Esophagus squamous epithelium (tissue), 5 donors: Measurements from ENCODE around the gene SMC5. TPM values are rescaled to one million over a fixed set of nuclear protein-coding genes. Genes with fewer than 3 reads are reported as not detected.

Experiments
- DNase-seq: peaks from one replicate; lab custom pipeline; 2025; lab: John Stamatoyannopoulos, UW
- H3K27ac ChIP-seq, 4 donors: fragments of 200-600 bp; sonication (generic); one replicate each; pipeline ENCODE4 v1.5.1; 2016 to 2019; ENCODE audit warnings: mild to moderate bottlenecking in 1 of 4
- H3K27me3 ChIP-seq, 4 donors: fragments of 200-600 bp; sonication (generic); 1 replicate in 3 of 4; 2 replicates in 1 of 4; pipeline versions ENCODE4 v1.5.1 to v1.6.0; 2017 to 2021; ENCODE audit warnings: antibody characterized with exemption in 1 of 4
- H3K36me3 ChIP-seq, 3 donors: fragments of 200-600 bp; sonication (generic); one replicate each; pipeline ENCODE4 v1.5.1; 2016 to 2019
- H3K4me1 ChIP-seq, 3 donors: fragments of 200-600 bp; sonication (generic); one replicate each; pipeline ENCODE4 v1.5.1; 2017 to 2019
- H3K4me3 ChIP-seq, 4 donors: fragments of 200-600 bp; sonication (generic); 1 replicate in 3 of 4; 2 replicates in 1 of 4; pipeline ENCODE4 v1.5.1; 2016 to 2019; ENCODE audit warnings: mild to moderate bottlenecking in 2 of 4, moderate library complexity in 1 of 4
- H3K9me3 ChIP-seq, 3 donors: fragments of 200-600 bp; sonication (generic); one replicate each; pipeline ENCODE4 v1.5.1; 2016 to 2019
- POLR2A ChIP-seq, 4 donors: fragments of 450-650 bp; IDR thresholded peaks; one replicate each; pipeline ENCODE4 v1.6.1; 2017; ENCODE audit warnings: antibody characterized with exemption in 4 of 4, mild to moderate bottlenecking in 4 of 4, moderate library complexity in 3 of 4
- WGBS, 2 donors: methylation state at CpG; one replicate each; pipeline ENCODE4 v1.1.5; 2018; 5-methylcytosine and 5-hydroxymethylcytosine counted together
- intact Hi-C: fragments of 100-400 bp; cut with DNase I; formaldehyde crosslinking; loops from one replicate; pipeline ENCODE4 v1.15.0; 2022
- total RNA-seq, 4 donors: library from RNA; depleted of rRNA; stranded (reverse); fragments of >200 nt; gene quantifications; one replicate each; pipeline ENCODE4 v1.1.0, GENCODE V29; 2016
- TF ChIP-seq, protein P1 (sequence below), 6 experiments: fragments of 450-650 bp in 4 of 6; fragments of 200-600 bp in 2 of 6; sonication (generic) in 2 of 6; IDR thresholded peaks; one replicate each; pipeline ENCODE4 v1.5.1; 2016 to 2019; ENCODE audit warnings: antibody characterized with exemption in 6 of 6, mild to moderate bottlenecking in 4 of 6, moderate library complexity in 4 of 6
- donor health status: DM: yes; HTN: yes; CAD: no.

SMC5 gene
- total RNA-seq, 4 donors from 2014 or later: 16.5 to 36.0 (median 23.9) TPM

DNA sequence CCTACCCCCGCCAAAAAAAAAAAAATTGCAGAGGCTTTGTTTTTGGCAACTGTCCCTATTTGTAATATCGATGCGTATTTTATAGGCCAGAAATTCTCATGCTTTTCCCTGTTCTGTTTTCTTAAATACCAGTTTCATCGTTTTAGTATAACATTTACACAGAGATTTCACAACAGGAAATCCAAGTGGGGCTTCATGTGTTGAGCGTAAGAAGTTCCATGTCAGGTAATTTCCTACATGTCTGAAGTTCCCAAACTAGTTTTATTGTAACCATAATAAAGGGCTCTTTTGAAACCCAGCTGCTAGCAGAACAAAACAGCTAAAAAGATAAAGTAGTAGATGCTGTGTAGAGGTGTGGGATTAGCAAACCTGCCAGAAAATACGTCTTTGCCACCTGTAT, 4.2 kb downstream of the SMC5 start:
- H3K27me3 ChIP-seq: no peaks in the 10 kb centered on the region
- H3K27ac ChIP-seq: peak overlapping the region in 2 of 4 donors; percentile 45 to 62
- TF ChIP-seq, protein P1, sequence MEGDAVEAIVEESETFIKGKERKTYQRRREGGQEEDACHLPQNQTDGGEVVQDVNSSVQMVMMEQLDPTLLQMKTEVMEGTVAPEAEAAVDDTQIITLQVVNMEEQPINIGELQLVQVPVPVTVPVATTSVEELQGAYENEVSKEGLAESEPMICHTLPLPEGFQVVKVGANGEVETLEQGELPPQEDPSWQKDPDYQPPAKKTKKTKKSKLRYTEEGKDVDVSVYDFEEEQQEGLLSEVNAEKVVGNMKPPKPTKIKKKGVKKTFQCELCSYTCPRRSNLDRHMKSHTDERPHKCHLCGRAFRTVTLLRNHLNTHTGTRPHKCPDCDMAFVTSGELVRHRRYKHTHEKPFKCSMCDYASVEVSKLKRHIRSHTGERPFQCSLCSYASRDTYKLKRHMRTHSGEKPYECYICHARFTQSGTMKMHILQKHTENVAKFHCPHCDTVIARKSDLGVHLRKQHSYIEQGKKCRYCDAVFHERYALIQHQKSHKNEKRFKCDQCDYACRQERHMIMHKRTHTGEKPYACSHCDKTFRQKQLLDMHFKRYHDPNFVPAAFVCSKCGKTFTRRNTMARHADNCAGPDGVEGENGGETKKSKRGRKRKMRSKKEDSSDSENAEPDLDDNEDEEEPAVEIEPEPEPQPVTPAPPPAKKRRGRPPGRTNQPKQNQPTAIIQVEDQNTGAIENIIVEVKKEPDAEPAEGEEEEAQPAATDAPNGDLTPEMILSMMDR (IDR thresholded peaks at IDR 0.05): no peak
- no peak for TF ChIP-seq POLR2A (IDR thresholded peaks at IDR 0.05)
- no peak overlapping the region for H3K4me3 ChIP-seq
- intact Hi-C loops: no loop called here
- H3K4me1 ChIP-seq: peaks cover 17 to 52% (median 28%) of the 10 kb centered on the region in 3 donors
- peaks cover 0 to 39% (median 13%) of the 10 kb centered on the region in 3 donors for H3K36me3 ChIP-seq
- WGBS, 2 donors: 25 to 35% methylated on average over 6 of the region's 6 CpGs
- H3K9me3 ChIP-seq: no peaks in the 10 kb centered on the region
- DNase-seq: no peak

DNA sequence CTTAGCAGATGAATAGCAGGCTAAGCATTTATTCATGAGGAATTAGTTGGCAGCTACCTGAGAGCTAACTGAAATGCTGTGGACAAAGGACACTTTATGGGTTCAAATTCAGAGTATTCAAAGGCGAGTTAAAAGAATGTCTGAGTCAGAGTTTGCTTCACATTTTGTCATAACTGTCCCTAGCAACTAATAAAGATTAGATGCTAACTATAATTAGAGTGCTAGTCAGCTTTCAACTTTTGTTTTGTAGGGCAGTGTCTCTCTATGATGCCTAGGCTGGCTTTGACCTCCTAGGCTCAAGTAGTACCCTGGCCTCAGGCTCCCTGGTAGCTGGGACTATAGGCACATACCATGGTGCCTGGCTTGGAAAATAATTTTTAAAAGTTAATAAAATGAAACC, 4.6 kb downstream of the SMC5 start:
- H3K9me3 ChIP-seq: no peaks in the 10 kb centered on the region
- H3K4me1 ChIP-seq: peaks cover 17 to 49% (median 28%) of the 10 kb centered on the region in 3 donors
- no peak for DNase-seq
- peak overlapping the region in 2 of 4 donors; percentile 45 to 62 for H3K27ac ChIP-seq
- H3K4me3 ChIP-seq: no peak overlapping the region
- WGBS, 2 donors: 32 to 43% methylated on average over 1 of the region's 1 CpG
- intact Hi-C loops: no loop called here
- TF ChIP-seq, protein P1 (IDR thresholded peaks at IDR 0.05): no peak
- TF ChIP-seq POLR2A (IDR thresholded peaks at IDR 0.05): no peak
- peaks cover 0 to 44% (median 13%) of the 10 kb centered on the region in 3 donors for H3K36me3 ChIP-seq
- no peaks in the 10 kb centered on the region for H3K27me3 ChIP-seq

DNA sequence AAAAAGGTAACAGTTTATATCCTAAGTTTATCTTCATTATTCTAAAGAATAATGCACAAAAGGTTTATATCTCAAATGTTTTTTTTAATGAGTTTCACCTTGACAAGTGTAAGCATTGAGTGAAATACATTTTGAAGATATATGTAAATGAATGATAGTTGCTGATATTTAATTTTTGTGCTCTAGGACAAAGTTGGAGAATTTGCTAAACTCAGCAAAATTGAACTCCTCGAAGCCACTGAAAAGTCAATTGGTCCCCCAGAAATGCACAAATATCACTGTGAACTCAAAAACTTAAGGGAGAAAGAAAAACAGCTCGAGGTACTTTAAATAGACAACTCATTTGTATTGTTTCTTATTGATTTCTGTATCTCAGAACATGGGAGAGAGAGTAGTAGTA, 19.5 kb downstream of the SMC5 start:
- Histone ChIP-seq H3K4me3 (no peak overlapping the region), H3K27me3 (no peaks in the 10 kb centered on the region), H3K4me1 (no peaks in the 10 kb centered on the region), H3K27ac (no peak overlapping the region), H3K9me3 (no peaks in the 10 kb centered on the region), H3K36me3 (peaks cover 0 to 74% (median 11%) of the 10 kb centered on the region in 3 donors)
- TF ChIP-seq, protein P1 (IDR thresholded peaks at IDR 0.05): no peak
- no peak for TF ChIP-seq POLR2A (IDR thresholded peaks at IDR 0.05)
- no peak for DNase-seq
- intact Hi-C loops: no loop called here
- 92 to 93% methylated on average over 2 of the region's 2 CpGs for WGBS, 2 donors

DNA sequence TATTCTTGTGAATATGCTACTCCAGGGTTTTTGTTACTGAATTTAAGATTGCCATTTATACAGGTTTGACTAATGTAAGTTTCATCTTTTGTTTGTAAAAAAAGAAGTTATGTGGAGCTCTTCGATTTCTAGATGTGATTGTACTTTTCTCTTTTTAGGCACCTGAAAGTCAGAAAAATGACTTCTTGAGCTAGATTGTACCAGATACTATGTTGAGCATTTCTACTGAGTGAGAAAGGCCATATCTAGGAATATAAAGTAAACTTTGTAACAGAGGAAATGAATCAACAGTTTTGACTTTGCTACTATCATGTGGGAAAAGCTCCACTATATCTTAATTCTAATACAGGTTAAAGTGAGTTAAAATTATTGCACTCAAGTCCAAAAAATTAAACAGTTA, 25.1 kb downstream of the SMC5 start:
- no peak for DNase-seq
- intact Hi-C loops: no loop called here
- Histone ChIP-seq H3K36me3 (peaks cover 0 to 98% (median 13%) of the 10 kb centered on the region in 3 donors), H3K9me3 (no peaks in the 10 kb centered on the region), H3K4me3 (no peak overlapping the region), H3K27ac (no peak overlapping the region), H3K27me3 (no peaks in the 10 kb centered on the region), H3K4me1 (peaks cover 0 to 8% (median 0%) of the 10 kb centered on the region in 3 donors)
- no peak for TF ChIP-seq POLR2A (IDR thresholded peaks at IDR 0.05)
- TF ChIP-seq, protein P1 (IDR thresholded peaks at IDR 0.05): no peak
- 70 to 81% methylated on average over 1 of the region's 1 CpG for WGBS, 2 donors

DNA sequence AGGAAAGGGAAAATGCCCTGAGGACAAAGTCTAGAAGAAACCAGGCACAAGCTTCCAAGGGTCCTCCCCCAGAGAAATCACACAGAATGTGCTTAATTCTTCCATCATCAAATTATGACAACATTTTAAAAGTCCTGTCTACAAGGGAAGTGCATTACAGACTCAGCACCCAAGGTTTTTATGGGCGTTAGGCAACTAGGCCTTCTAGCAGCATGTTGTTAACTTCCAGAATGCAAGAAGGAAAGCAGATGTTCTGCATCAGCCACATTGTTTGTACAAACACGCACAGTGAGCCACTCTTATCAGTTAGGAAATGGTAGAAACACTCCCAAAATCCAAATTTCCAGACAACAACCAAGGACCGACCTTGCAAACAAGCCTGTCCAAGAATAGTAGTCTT, 26.5 kb downstream of the SMC5 start:
- H3K27me3 ChIP-seq: no peaks in the 10 kb centered on the region
- no peak for DNase-seq
- no peaks in the 10 kb centered on the region for H3K9me3 ChIP-seq
- TF ChIP-seq, protein P1 (IDR thresholded peaks at IDR 0.05): no peak
- no peak for TF ChIP-seq POLR2A (IDR thresholded peaks at IDR 0.05)
- peak overlapping the region in 1 of 4 donors; percentile 42 for H3K27ac ChIP-seq
- H3K4me3 ChIP-seq: no peak overlapping the region
- H3K36me3 ChIP-seq: peaks cover 0 to 91% (median 13%) of the 10 kb centered on the region in 3 donors
- intact Hi-C loops: no loop called here
- 68 to 77% methylated on average over 3 of the region's 3 CpGs for WGBS, 2 donors
- peaks cover 0 to 8% (median 0%) of the 10 kb centered on the region in 3 donors for H3K4me1 ChIP-seq
